HG03432 (cell line): ENCODE results near the gene BTNL3.
"Not testable (repeated sequence)": the region's sequence is repeated elsewhere in the genome, so short reads cannot be mapped to it uniquely, and the experiment has no call there.

Experiments used
- ATAC-seq: cut with Tn5 transposase; IDR thresholded peaks from one replicate; pipeline ENCODE4 v1.9.1; 2021; ENCODE audit warnings: mild to moderate bottlenecking, moderate library complexity; ENCODE audit not compliant: unreplicated experiment

Gene BTNL3

DNA sequence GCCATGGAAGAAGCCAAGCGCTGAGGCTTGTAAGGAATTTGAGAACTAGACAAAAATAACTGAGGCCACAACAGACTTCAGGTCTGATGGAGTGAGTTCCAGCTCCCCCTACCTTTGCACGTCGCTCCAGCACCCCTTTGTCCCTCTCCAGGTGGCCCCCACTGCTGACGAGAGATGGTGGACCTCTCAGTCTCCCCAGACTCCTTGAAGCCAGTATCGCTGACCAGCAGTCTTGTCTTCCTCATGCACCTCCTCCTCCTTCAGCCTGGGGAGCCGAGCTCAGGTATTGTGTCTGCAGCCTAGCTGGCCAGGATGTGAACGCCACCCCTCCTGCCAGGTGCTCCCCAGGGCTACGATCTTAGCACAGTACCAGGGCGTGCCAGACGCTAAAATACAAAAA is 56.7 kb downstream of the BTNL3 start:
- ATAC-seq = no peak

DNA sequence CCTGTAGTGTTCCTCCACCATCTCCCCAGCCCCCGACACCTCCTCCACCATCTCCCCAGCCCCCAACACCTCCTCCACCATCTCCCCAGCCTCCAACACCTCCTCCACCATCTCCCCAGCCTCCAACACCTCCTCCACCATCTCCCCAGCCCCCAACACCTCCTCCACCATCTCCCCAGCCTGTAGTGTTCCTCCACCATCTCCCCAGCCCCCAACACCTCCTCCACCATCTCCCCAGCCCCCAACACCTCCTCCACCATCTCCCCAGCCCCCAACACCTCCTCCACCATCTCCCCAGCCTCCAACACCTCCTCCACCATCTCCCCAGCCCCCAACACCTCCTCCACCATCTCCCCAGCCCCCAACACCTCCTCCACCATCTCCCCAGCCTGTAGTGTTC is 57.2 kb downstream of the BTNL3 start:
- ATAC-seq = not testable (repeated sequence)

GRCh38 chr5:181047288-181047687 is 58.6 kb downstream of the BTNL3 start:
- ATAC-seq = no peak

DNA sequence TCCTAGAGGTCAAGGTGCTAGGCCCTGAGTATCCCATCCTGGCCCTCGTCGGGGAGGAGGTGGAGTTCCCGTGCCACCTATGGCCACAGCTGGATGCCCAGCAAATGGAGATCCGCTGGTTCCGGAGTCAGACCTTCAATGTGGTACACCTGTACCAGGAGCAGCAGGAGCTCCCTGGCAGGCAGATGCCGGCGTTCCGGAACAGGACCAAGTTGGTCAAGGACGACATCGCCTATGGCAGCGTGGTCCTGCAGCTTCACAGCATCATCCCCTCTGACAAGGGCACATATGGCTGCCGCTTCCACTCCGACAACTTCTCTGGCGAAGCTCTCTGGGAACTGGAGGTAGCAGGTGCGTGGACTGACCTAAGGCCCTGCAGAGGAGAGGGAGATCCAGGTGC is 59.3 kb downstream of the BTNL3 start:
- no peak for ATAC-seq

GRCh38 chr5:181050016-181050415 is 61.4 kb downstream of the BTNL3 start:
- ATAC-seq = no peak

DNA sequence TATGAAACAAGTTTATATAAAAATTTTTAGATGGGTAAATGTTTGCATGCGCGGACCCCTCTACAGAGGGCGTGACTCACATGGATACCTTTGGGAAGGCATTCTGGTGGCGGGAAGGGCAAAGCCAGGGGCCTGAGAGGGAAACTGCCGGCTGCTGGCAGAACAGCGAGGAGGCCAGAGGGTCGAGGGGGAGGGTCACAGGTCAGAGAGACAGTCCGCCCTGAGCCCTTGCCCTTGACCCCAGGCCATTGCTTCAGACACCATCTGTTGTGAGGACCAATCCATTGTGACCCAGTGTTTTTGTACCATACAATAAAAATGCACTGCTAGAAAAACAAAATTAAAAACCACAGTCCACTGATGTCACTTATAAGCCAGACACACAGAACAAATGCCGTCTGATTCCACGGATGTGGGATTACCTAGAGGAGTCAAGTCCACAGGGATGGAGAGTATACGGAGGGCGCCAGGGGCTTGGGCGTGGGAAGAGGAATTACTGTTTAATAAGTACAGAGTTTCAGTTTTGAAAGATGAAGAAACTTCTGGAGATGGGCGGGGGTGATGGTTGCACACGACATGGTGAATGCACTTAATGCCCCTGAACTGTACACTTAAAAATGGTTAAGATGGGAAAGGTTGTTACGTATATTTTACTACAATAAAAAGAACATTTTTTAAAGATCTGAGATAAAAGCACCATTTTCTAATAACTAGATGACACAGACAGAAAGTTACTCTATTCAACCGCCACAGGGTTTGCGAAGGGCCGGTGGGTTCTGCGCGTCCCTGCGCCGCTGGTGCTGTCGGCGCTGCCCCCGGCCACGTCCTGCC is 63.4 kb downstream of the BTNL3 start:
- no peak for ATAC-seq

DNA sequence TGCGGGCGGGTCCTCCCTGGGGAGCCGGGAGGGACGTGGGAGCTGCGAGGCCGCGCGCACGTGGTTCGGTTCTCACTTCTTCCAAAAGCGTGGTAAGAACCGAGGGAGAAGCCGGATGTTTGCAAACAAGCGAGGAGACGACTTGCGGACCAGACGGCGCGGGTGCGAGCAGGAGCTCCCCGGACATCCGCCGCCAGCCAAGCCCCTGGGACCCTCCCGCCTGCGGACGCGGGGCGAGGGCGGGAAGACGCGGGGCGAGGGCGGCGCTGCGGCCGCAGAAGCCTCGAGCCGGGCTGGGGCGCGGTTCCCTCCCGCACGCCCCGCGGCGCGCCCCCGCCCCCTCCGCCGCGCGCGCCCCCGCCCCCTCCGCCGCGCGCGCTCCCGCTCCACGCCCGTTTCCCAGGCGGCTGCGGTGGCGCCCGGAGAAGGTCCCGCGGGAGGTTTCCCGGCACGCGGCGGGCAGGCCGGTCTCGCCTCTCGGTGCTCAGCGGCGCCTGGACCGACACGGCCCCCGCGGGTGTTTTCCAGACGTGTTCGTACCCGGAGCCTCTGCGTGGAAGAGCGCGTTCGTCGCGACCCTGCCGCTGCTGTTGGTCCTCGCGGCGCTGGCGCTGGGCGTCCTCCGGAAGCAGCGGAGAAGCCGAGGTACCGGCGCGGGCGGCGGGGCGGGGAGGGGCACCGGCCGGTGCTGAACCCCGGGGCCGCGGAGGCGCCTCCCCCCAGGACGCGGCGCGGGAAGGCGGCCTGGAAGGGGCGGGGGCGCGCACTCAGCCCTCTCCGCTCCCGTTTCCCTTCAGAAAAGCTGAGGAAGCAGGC is 64.2 kb downstream of the BTNL3 start:
- ATAC-seq = no peak

DNA sequence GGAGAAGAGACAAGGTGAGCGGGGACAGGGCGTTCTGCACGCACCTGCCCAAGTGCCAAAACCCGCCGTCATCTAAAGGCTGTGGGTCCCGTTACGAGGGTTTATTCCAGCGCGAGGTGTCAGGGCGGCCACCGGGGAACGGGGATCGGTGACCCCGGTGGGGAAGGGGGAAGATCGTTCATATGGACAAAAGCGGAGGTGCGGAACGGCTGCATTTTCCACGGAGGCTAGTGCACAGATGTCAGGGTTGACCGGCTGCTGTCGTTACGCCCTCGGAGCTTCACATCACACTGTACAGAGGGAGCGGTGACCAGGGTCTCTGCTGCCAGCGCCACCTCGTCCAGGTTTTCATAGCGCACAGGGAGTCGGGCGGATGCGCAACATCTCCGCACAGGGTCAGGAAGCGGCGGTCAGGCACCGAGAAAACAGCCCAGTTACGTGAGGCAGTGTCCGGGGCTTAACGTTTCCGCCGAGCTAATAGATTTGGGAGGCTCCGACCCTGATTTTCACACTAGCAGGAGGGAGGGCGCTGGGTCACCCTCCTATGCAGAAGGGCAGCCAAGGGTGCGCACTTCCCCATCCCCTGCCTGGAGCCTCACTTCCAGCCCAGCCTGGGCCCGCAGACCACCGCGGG is 65.0 kb downstream of the BTNL3 start:
- no peak for ATAC-seq

- ATAC-seq = no peak
Observed at GRCh38 chr5:181054138-181054537, 65.5 kb downstream of the BTNL3 start.

DNA sequence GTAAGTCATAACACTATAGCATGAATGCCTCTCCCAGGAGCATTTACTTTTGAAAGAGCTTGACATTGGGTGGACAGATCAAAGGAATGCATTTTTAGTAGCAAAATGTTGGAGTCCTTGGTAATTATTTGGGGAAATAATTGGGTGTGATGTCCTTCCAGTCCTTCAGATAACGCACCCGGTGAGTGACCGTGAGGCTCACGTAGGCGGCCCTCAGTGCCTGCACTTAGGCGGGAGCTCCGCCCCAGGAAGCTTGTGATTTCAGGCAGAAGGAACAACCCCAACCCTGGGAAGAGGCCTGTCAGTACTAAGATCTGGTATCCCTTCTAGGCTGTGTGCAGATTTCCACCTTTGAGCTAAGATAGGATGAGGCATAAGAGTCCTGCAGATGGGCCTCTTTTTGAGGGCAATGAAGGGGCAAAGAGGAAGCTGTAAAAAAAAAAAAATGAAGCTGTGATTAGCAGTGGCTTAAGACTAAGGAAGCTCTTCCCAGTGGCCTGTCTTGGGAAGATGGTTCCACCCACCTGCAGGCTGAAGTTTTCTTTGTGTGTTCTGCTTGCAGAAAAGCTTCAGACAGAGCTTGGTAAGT is 66.3 kb downstream of the BTNL3 start:
- ATAC-seq = no peak
